HepG2 (cell line): ENCODE measurements around the gene HIPK4.

ENCODE experiments used
- JUNB ChIP-seq: sonication (generic); formaldehyde crosslinking; IDR thresholded peaks from 2 replicates; pipeline ENCODE4 v1.8.0; 2022; ENCODE audit warnings: missing genetic modification reagents, mild to moderate bottlenecking, borderline replicate concordance
- REPIN1 ChIP-seq: sonication (generic); formaldehyde crosslinking; IDR thresholded peaks from 2 replicates; pipeline ENCODE4 v1.8.0; 2022; ENCODE audit warnings: missing genetic modification reagents, low read depth, mild to moderate bottlenecking, borderline replicate concordance
- SIN3A ChIP-seq: IDR thresholded peaks from 2 replicates; pipeline ENCODE4 v1.6.1; 2011; ENCODE audit warnings: low read depth, mild to moderate bottlenecking, control low read depth, low read length, borderline replicate concordance
- TF ChIP-seq, protein P1 (sequence below): sonication (generic); formaldehyde crosslinking; IDR thresholded peaks from 2 replicates; pipeline ENCODE4 v1.5.0; 2020; ENCODE audit warnings: mild to moderate bottlenecking, missing genetic modification reagents, moderate library complexity

DNA sequence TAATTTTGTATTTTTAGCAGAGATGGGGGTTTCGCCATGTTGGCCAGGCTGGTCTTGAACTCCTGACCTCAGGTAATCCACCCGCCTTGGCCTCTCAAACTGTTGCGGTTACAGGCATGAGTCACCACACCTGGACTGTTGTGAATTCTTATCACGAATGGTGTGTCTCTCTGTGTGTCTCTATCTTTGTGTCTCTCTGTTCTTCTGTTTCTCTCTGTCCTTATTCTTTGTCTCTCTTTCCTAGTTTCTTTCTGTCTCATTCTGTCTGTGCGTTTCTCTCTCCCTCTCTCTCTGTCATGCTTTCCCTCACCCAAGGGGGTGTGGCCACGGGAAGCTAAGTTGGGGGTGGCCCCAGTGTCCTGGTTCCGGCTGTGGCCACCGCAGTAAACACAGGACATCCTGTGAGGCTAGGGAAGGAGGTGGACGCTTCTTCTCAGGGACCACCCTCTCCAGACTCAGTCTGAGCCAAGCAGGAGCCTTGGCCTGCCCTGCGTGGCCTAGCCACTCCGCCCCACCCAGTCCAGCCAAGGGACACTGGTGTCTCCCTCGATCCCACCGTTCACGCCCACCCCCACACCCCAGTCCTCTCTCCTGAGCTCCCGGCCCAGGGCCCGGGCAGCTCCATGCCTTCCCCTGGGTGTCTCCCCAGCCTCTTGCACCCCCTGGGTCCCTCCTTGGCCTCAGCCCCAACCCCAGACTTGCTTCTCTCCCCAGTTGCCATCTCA lies 27.1 kb upstream of the HIPK4 start:
- TF ChIP-seq SIN3A (peak; percentile 41; the same call in 1 of the 2 replicates), JUNB (CRISPR knock-in tag) (no peak), REPIN1 (no peak)
- TF ChIP-seq, protein P1, sequence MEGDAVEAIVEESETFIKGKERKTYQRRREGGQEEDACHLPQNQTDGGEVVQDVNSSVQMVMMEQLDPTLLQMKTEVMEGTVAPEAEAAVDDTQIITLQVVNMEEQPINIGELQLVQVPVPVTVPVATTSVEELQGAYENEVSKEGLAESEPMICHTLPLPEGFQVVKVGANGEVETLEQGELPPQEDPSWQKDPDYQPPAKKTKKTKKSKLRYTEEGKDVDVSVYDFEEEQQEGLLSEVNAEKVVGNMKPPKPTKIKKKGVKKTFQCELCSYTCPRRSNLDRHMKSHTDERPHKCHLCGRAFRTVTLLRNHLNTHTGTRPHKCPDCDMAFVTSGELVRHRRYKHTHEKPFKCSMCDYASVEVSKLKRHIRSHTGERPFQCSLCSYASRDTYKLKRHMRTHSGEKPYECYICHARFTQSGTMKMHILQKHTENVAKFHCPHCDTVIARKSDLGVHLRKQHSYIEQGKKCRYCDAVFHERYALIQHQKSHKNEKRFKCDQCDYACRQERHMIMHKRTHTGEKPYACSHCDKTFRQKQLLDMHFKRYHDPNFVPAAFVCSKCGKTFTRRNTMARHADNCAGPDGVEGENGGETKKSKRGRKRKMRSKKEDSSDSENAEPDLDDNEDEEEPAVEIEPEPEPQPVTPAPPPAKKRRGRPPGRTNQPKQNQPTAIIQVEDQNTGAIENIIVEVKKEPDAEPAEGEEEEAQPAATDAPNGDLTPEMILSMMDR (CRISPR knock-in tag) = no peak
